ENCODE data around the gene KIF13A. TPM values are rescaled to one million over a fixed set of nuclear protein-coding genes. Genes with fewer than 3 reads are reported as not detected.

Gene KIF13A
- total RNA-seq, 1 donor from 2014 or later: 43.0 TPM

DNA sequence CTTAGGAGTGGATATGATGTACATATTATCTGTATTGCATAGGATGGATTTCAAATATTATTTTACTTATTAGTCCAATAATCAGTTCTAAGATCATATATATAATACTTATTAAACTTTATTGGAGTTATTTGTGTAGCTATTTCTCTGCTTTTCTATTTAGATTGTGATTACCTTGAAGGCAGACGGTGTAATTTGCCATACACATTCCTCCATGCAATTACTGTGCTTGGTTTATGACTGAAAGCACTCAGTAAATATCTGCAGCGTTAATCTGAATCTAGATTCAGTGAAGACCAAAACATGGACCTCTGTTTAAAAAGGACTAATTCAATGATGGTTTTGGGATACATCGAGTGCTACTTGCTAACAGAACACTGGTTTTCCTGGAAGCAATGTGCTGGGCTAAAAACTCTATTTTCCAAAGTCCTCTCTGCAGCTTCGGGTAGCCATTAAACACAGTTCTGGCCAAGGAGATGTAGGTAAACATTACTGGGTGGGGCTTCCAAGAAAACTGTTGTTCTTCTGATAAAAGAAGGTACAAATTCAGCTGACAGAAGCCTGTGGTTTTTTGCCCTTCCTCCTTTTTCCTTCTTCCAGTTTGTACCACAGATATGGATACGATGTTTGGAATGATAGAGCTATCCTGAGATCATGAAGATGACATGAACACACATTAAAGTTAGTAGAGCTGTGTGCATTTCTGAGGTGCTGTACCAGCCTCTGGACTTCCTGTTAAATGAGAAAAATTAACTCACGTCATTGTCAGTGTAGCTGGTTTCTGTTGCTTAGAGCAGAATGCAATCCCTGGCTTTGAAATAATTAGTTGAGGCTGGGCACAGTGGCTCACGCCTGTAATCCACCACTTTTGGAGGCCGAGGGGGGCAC lies 144.3 kb downstream of the KIF13A start:
- Histone ChIP-seq H3K27ac (no peak overlapping the region), H3K9me3 (no peaks in the 10 kb centered on the region), H3K4me3 (no peak overlapping the region), H3K27me3 (no peaks in the 10 kb centered on the region), H3K36me3 (peaks cover 0 to 2% of the 10 kb centered on the region in 2 donors), H3K4me1 (no peaks in the 10 kb centered on the region)
- DNase-seq (ENCODE audit: extremely low spot score in 2 of 2): no peak
- intact Hi-C loops (cut with DNase I): no loop called here
- TF ChIP-seq, protein P1, sequence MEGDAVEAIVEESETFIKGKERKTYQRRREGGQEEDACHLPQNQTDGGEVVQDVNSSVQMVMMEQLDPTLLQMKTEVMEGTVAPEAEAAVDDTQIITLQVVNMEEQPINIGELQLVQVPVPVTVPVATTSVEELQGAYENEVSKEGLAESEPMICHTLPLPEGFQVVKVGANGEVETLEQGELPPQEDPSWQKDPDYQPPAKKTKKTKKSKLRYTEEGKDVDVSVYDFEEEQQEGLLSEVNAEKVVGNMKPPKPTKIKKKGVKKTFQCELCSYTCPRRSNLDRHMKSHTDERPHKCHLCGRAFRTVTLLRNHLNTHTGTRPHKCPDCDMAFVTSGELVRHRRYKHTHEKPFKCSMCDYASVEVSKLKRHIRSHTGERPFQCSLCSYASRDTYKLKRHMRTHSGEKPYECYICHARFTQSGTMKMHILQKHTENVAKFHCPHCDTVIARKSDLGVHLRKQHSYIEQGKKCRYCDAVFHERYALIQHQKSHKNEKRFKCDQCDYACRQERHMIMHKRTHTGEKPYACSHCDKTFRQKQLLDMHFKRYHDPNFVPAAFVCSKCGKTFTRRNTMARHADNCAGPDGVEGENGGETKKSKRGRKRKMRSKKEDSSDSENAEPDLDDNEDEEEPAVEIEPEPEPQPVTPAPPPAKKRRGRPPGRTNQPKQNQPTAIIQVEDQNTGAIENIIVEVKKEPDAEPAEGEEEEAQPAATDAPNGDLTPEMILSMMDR (IDR thresholded peaks at IDR 0.05): no peak
- TF ChIP-seq POLR2A (IDR thresholded peaks at IDR 0.05): no peak

DNA sequence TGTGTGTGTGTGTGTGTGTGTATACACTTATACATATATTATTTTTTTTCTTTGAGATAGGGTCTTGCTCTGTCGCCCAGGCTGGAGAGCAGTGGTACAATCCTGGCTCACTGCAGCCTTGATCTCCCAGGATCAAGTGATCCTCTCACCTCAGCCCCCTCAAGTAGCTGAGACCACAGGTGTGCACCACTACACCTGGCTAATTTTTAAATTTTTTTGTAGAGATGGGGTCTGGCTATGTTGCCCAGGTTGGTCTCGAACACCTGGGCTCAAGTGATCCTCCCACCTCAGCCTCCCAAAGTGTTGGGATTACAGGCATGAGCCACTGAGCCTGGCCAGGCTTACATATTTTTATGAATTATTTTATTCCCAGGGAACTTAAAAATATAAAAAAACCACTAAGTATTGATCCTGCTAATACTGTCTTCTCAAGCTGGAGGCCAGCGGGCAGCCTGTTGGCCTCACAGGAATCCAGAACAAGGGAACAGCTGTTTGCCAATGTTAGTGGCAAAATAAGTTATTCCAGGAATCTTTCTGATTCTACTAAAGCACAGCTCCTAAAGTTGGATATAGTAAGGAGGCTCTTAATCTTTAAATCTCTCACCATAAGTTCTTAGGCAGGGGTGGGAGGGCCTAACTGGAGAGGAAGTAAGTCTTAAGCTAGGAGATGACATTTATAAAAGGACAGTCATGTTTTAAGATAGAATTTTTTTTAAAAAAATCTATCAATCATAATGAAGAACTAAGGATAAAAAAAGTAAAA lies 145.2 kb downstream of the KIF13A start:
- no peak overlapping the region for H3K4me3 ChIP-seq
- H3K27ac ChIP-seq: no peak overlapping the region
- no peaks in the 10 kb centered on the region for H3K9me3 ChIP-seq

DNA sequence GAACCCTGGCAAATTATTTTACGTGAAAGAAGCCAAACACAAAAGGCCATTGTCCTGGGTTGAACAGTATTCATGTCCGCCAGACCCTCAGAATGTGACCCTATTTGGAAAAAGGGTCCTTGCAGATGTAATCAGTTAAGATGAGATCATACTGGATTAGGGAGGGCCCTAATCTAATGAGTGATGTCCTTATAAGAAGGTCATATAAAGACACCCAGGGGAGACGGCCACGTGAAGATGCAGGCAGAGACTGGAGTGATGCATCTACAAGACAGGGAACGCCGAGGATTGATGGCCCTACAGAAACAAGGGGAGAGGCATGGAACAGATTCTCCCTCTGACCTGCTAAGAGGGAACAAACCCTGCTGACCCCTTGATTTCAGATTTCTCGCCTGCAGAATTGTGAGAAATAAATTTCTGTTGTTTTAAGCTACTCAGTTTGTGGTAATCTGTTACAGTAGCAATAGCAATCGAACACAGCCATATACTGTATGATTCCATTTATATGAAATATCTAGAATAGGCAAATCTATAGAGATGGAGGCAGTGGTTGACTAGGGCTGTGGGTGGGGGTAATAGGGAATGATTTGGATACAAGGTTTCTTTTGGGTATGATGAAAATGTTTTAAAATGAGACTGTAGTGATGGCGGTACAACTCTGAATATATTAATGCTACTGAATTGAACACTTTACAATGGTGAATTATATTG lies 147.8 kb downstream of the KIF13A start:
- DNase-seq (ENCODE audit: extremely low spot score in 2 of 2): no peak
- Histone ChIP-seq H3K4me3 (no peak overlapping the region), H3K36me3 (peaks cover 0 to 13% of the 10 kb centered on the region in 2 donors), H3K27me3 (no peaks in the 10 kb centered on the region), H3K27ac (no peak overlapping the region), H3K4me1 (no peaks in the 10 kb centered on the region), H3K9me3 (no peaks in the 10 kb centered on the region)
- intact Hi-C loops (cut with DNase I): loop anchor here (10.0 kb wide), 1 partner anchor 285 kb away; the partner anchor contains the start of gene NHLRC1
- no peak for TF ChIP-seq POLR2AphosphoS5 (IDR thresholded peaks at IDR 0.05; ENCODE audit: insufficient read depth in 1 of 2, low read depth in 1 of 2)
- TF ChIP-seq, protein P1 (IDR thresholded peaks at IDR 0.05): no peak
- no peak for TF ChIP-seq POLR2A (IDR thresholded peaks at IDR 0.05)

More for the DNA sequence above, 145.2 kb downstream of the KIF13A start:
- H3K36me3 ChIP-seq: peaks cover 0 to 3% of the 10 kb centered on the region in 2 donors
- H3K27me3 ChIP-seq: no peaks in the 10 kb centered on the region
- TF ChIP-seq POLR2AphosphoS5 (IDR thresholded peaks at IDR 0.05; ENCODE audit: insufficient read depth in 1 of 2, low read depth in 1 of 2): no peak
- TF ChIP-seq, protein P1 (IDR thresholded peaks at IDR 0.05): no peak
- TF ChIP-seq POLR2A (IDR thresholded peaks at IDR 0.05): no peak
- intact Hi-C loops (cut with DNase I): no loop called here
- no peak for DNase-seq (ENCODE audit: extremely low spot score in 2 of 2)
- no peaks in the 10 kb centered on the region for H3K4me1 ChIP-seq

DNA sequence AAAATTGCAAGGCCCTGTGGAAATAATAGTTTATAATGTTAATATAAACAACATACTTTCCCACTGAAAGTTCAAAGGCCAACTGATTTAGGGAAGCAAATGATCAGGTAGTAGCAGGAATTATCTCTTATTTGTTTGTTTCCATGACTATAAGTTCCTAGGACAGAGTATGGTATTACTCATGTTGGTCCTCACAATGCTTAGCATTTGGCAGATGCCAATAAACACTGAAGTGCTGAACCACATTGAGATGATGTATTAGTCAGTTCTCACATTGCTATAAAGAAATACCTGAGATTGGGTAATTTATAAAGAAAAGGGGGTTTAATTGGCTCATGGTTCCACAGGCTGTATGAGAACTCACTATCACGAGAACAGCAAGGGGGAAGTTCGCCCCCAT lies 151.1 kb downstream of the KIF13A start:
- DNase-seq (ENCODE audit: extremely low spot score in 2 of 2): no peak
- no peak overlapping the region for H3K27ac ChIP-seq
- H3K4me1 ChIP-seq: no peaks in the 10 kb centered on the region
- TF ChIP-seq POLR2AphosphoS5 (IDR thresholded peaks at IDR 0.05; ENCODE audit: insufficient read depth in 1 of 2, low read depth in 1 of 2) (no peak), POLR2A (IDR thresholded peaks at IDR 0.05) (no peak)
- TF ChIP-seq, protein P1 (IDR thresholded peaks at IDR 0.05): no peak
- H3K4me3 ChIP-seq: no peak overlapping the region
- no peaks in the 10 kb centered on the region for H3K27me3 ChIP-seq
- peaks cover 0 to 18% of the 10 kb centered on the region in 2 donors for H3K36me3 ChIP-seq
- no peaks in the 10 kb centered on the region for H3K9me3 ChIP-seq
- intact Hi-C loops (cut with DNase I): loop anchor here (10.0 kb wide), 1 partner anchor 289 kb away; the partner anchor contains the start of gene NHLRC1

Data from vagina (tissue), 2 donors.